WTC11 (cell line): Measurements from ENCODE around the gene CXCR3. TPM values are rescaled to one million over a fixed set of nuclear protein-coding genes. Genes with fewer than 3 reads are reported as not detected.
"Not testable (repeated sequence)": the region's sequence is repeated elsewhere in the genome, so short reads cannot be mapped to it uniquely, and the experiment has no call there.

Experiments
- ATAC-seq: fragments of 200-7000 bp; cut with Tn5 transposase; 2 replicates; pipeline ENCODE4 v1.10.0; 2021; ENCODE audit warnings: mild to moderate bottlenecking, moderate library complexity
- CTCF ChIA-PET: fragments of 300-600 bp; sonication (Branson Sonifier 250); formaldehyde crosslinking; loops from one replicate; lab custom pipeline; 2021; ENCODE audit warnings: antibody characterized with exemption; lab: Charles Lee
- POLR2A ChIA-PET: fragments of 350-600 bp; sonication (Branson Sonifier 250); formaldehyde crosslinking; loops from one replicate; lab custom pipeline; 2021; ENCODE audit warnings: antibody characterized with exemption; lab: Charles Lee
- DNase-seq: peaks from one replicate; pipeline ENCODE4 v3.0.0; 2021; ENCODE audit warnings: low spot score
- H3K27ac Mint-ChIP-seq: 2 replicates; pipeline ENCODE4 v1.8.0; 2021; ENCODE audit warnings: mixed read lengths
- H3K27me3 Mint-ChIP-seq: 2 replicates; pipeline ENCODE4 v1.8.0; 2021; ENCODE audit warnings: low read depth, mild to moderate bottlenecking, moderate library complexity, mixed read lengths
- H3K36me3 Mint-ChIP-seq: 2 replicates; pipeline ENCODE4 v1.8.0; 2021; ENCODE audit warnings: mixed read lengths
- H3K4me1 Mint-ChIP-seq: 2 replicates; pipeline ENCODE4 v1.8.0; 2022; ENCODE audit warnings: mixed read lengths
- H3K4me3 Mint-ChIP-seq: 2 replicates; pipeline ENCODE4 v1.8.0; 2021; ENCODE audit warnings: mild to moderate bottlenecking, moderate library complexity, mixed read lengths
- H3K9me3 Mint-ChIP-seq: 2 replicates; pipeline ENCODE4 v1.8.0; 2021; ENCODE audit warnings: mixed read lengths
- CREM ChIP-seq: sonication (generic); formaldehyde crosslinking; IDR thresholded peaks from 2 replicates; pipeline ENCODE4 v1.8.1; 2022; ENCODE audit warnings: mild to moderate bottlenecking, missing genetic modification reagents, moderate library complexity
- E2F1 ChIP-seq: sonication (generic); formaldehyde crosslinking; IDR thresholded peaks from 2 replicates; pipeline ENCODE4 v1.8.0; 2022; ENCODE audit warnings: mild to moderate bottlenecking, missing genetic modification reagents
- ERG ChIP-seq: fragments of 250-450 bp; sonication (Bioruptor Pico); IDR thresholded peaks from 2 replicates; pipeline ENCODE4 v1.8.0; 2021; ENCODE audit warnings: mild to moderate bottlenecking
- FOXK1 ChIP-seq: sonication (generic); formaldehyde crosslinking; IDR thresholded peaks from 2 replicates; pipeline ENCODE4 v1.8.0; 2022; ENCODE audit warnings: mild to moderate bottlenecking, moderate library complexity, missing genetic modification reagents
- FOXP1 ChIP-seq: sonication (generic); formaldehyde crosslinking; IDR thresholded peaks from 2 replicates; pipeline ENCODE4 v1.8.0; 2022; ENCODE audit warnings: missing genetic modification reagents, mild to moderate bottlenecking, moderate library complexity, borderline replicate concordance
- GRHL2 ChIP-seq: fragments of 250-450 bp; sonication (Bioruptor Pico); IDR thresholded peaks from 2 replicates; pipeline ENCODE4 v1.8.0; 2022; ENCODE audit warnings: mild to moderate bottlenecking, moderate library complexity; ENCODE audit not compliant: insufficient replicate concordance, severe bottlenecking
- JUN ChIP-seq: sonication (generic); formaldehyde crosslinking; IDR thresholded peaks from 2 replicates; pipeline ENCODE4 v1.8.0; 2023; ENCODE audit warnings: mild to moderate bottlenecking, missing genetic modification reagents
- MAX ChIP-seq: sonication (generic); formaldehyde crosslinking; IDR thresholded peaks from 2 replicates; pipeline ENCODE4 v1.8.0; 2022; ENCODE audit warnings: mild to moderate bottlenecking, missing genetic modification reagents
- NR3C1 ChIP-seq: sonication (generic); formaldehyde crosslinking; conservative IDR thresholded peaks from 2 replicates; pipeline ENCODE4 v1.8.1; 2023; ENCODE audit warnings: low read depth, mild to moderate bottlenecking, missing genetic modification reagents
- SMAD3 ChIP-seq: sonication (generic); formaldehyde crosslinking; IDR thresholded peaks from 2 replicates; pipeline ENCODE4 v1.8.0; 2022; ENCODE audit warnings: missing genetic modification reagents, mild to moderate bottlenecking, borderline replicate concordance
- ZNF121 ChIP-seq: sonication (generic); formaldehyde crosslinking; IDR thresholded peaks from 2 replicates; pipeline ENCODE4 v1.8.0; 2023; ENCODE audit warnings: missing genetic modification reagents
- ZNF219 ChIP-seq: sonication (generic); formaldehyde crosslinking; IDR thresholded peaks from 2 replicates; pipeline ENCODE4 v1.8.0; 2023; ENCODE audit warnings: missing genetic modification reagents, mild to moderate bottlenecking, borderline replicate concordance
- ZSCAN18 ChIP-seq: fragments of 250-450 bp; sonication (Bioruptor Pico); IDR thresholded peaks from 2 replicates; pipeline ENCODE4 v2.1.2; 2022; ENCODE audit warnings: mild to moderate bottlenecking, moderate library complexity
- total RNA-seq: library from RNA; stranded (reverse); gene quantifications from 3 replicates; pipeline ENCODE4 v1.2.3, GENCODE V29; 2021
- TF ChIP-seq, protein P1 (sequence below): sonication (generic); formaldehyde crosslinking; IDR thresholded peaks from 2 replicates; pipeline ENCODE4 v1.8.1; 2023; ENCODE audit warnings: mild to moderate bottlenecking, missing genetic modification reagents
- TF ChIP-seq, protein P2 (sequence below): sonication (generic); formaldehyde crosslinking; conservative IDR thresholded peaks from 2 replicates; pipeline ENCODE4 v1.8.1; 2022; ENCODE audit warnings: mild to moderate bottlenecking, missing genetic modification reagents
- TF ChIP-seq, protein P3 (sequence below): sonication (generic); formaldehyde crosslinking; IDR thresholded peaks from 2 replicates; pipeline ENCODE4 v1.8.0; 2022; ENCODE audit warnings: mild to moderate bottlenecking, missing genetic modification reagents

Gene CXCR3
- total RNA-seq, 1 experiment from 2014 or later: 0.11 TPM

DNA sequence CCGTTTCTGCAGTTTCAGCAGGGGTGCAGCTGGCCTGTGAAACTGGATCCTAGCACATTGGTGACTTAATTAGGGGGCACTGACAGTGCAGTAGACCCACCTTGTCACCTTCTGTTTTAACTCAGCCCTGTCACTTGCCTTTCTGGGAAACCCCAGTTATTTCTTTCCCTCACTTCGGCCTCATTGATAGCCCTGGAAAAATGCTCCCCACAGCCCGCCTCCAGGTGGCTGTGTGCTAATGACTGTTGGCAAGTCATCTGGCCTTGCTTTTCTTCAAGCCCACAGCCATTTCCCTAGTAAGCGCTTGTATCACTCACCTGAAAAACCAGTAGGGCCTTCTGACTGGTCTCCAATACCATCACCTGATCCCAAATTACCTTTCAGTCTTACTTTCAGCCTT is 3.3 kb downstream of the CXCR3 start (continued):
- TF ChIP-seq MAX (CRISPR knock-in tag) (no peak), ERG (CRISPR knock-in tag) (no peak), GRHL2 (no peak), FOXP1 (no peak), ZSCAN18 (no peak), NR3C1 (CRISPR knock-in tag) (no peak)
- TF ChIP-seq, protein P1, sequence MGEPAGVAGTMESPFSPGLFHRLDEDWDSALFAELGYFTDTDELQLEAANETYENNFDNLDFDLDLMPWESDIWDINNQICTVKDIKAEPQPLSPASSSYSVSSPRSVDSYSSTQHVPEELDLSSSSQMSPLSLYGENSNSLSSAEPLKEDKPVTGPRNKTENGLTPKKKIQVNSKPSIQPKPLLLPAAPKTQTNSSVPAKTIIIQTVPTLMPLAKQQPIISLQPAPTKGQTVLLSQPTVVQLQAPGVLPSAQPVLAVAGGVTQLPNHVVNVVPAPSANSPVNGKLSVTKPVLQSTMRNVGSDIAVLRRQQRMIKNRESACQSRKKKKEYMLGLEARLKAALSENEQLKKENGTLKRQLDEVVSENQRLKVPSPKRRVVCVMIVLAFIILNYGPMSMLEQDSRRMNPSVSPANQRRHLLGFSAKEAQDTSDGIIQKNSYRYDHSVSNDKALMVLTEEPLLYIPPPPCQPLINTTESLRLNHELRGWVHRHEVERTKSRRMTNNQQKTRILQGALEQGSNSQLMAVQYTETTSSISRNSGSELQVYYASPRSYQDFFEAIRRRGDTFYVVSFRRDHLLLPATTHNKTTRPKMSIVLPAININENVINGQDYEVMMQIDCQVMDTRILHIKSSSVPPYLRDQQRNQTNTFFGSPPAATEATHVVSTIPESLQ (CRISPR knock-in tag): no peak
- TF ChIP-seq, protein P2, sequence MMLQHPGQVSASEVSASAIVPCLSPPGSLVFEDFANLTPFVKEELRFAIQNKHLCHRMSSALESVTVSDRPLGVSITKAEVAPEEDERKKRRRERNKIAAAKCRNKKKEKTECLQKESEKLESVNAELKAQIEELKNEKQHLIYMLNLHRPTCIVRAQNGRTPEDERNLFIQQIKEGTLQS (CRISPR knock-in tag): no peak

GRCh38 chrX:71612256-71612655 is 6.1 kb downstream of the CXCR3 start:
- no peaks in the 10 kb centered on the region for H3K9me3 Mint-ChIP-seq

DNA sequence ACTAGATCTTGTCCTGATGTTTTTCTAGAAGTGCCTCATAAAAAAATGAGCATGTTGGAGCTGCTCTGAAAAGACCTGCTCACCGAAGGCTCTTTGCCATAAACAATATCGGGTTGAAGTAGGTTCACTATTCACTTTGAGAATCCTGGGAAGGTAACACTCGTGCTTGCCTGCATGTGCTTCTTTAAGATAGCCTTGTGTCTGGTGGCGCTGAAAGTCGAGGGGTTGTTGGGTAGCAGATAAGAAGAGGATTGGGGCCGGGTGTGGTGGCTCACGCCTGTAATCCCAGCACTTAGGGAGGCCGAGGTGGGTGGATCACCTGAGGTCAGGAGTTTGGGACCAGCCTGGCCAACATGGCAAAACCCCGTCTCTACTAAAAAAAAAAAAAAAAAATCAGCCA is 6.6 kb downstream of the CXCR3 start:
- H3K36me3 Mint-ChIP-seq: peaks cover 34% of the 10 kb centered on the region
- DNase-seq, POLR2A ChIA-PET, H3K27ac Mint-ChIP-seq, H3K9me3 Mint-ChIP-seq, CTCF ChIA-PET, H3K4me1 Mint-ChIP-seq, H3K4me3 Mint-ChIP-seq, ATAC-seq, H3K27me3 Mint-ChIP-seq: not testable (repeated sequence)

More at GRCh38 chrX:71612256-71612655, 6.1 kb downstream of the CXCR3 start:
- H3K27ac Mint-ChIP-seq: no peak overlapping the region
- DNase-seq (no peak), ATAC-seq (no peak)
- no peak overlapping the region for H3K4me3 Mint-ChIP-seq
- CTCF ChIA-PET: no interaction called here
- no peaks in the 10 kb centered on the region for H3K27me3 Mint-ChIP-seq
- H3K36me3 Mint-ChIP-seq: peaks cover 34% of the 10 kb centered on the region
- no peak for TF ChIP-seq FOXP1
- TF ChIP-seq JUN: no peak
- no peaks in the 10 kb centered on the region for H3K4me1 Mint-ChIP-seq
- POLR2A ChIA-PET: interaction anchor here (0.6 kb wide), 1 partner anchor 96 kb away, joined by 11 read pairs; no protein-coding TSS in a partner anchor

GRCh38 chrX:71609095-71609750 is 9.1 kb downstream of the CXCR3 start:
- CTCF ChIA-PET: no interaction called here

More at GRCh38 chrX:71609095-71609750, 9.1 kb downstream of the CXCR3 start:
- POLR2A ChIA-PET: no interaction called here
- ATAC-seq (no peak), DNase-seq (no peak)
- Mint-ChIP-seq H3K27ac (no peak overlapping the region), H3K4me1 (no peaks in the 10 kb centered on the region), H3K4me3 (no peak overlapping the region), H3K9me3 (no peaks in the 10 kb centered on the region)
- TF ChIP-seq CREM (CRISPR knock-in tag) (no peak), ZNF121 (no peak), ZNF219 (CRISPR knock-in tag) (no peak), SMAD3 (CRISPR knock-in tag) (no peak), FOXK1 (CRISPR knock-in tag) (no peak), MAX (CRISPR knock-in tag) (no peak), E2F1 (no peak)
- TF ChIP-seq, protein P3, sequence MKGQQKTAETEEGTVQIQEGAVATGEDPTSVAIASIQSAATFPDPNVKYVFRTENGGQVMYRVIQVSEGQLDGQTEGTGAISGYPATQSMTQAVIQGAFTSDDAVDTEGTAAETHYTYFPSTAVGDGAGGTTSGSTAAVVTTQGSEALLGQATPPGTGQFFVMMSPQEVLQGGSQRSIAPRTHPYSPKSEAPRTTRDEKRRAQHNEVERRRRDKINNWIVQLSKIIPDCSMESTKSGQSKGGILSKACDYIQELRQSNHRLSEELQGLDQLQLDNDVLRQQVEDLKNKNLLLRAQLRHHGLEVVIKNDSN (CRISPR knock-in tag): no peak
- TF ChIP-seq, all 79 proteins: peak for 0
- H3K36me3 Mint-ChIP-seq: peaks cover 40% of the 10 kb centered on the region
- no peaks in the 10 kb centered on the region for H3K27me3 Mint-ChIP-seq
